ENCODE measurements around the gene KIAA1958.

DNA sequence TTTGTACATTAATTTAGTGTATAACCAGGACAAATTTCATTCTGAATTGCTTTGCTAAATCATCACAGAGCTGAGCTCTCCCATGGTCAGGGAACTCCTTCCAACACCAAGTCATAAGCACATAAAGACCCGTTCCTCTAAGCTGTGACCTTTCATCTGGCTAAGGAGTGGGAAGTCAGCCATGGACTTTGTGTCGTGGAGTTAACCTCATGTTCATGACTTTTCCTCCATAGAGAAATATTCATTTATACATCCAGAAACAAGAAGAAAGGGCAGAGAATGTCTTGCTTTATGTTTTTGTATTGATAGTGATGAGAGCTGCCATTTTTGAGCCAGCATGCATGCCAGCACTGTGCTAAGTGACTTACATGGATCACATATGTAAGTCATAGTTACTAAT is 133.8 kb downstream of the KIAA1958 start:
- TF ChIP-seq CTCF (conservative IDR thresholded peaks at IDR 0.05) (no peak), ZFX (IDR thresholded peaks at IDR 0.05) (no peak)

Measured in C4-2B (cell line).